Cardiac muscle cell (in vitro differentiated cells and primary cell): Measurements from ENCODE around the gene KCNIP3. TPM values are rescaled to one million over a fixed set of nuclear protein-coding genes. Genes with fewer than 3 reads are reported as not detected.

ENCODE experiments used
- DNase-seq, 2 donors: peaks; one replicate each; pipeline versions ENCODE4 v3.0.0 to v3.0.0-alpha.2; 2010 to 2017; ENCODE audit warnings: low read depth in 1 of 2, low spot score in 1 of 2
- H3K27ac ChIP-seq: fragments of 200-600 bp; sonication (generic); 2 replicates; pipeline ENCODE4 v1.5.1; 2016
- H3K27me3 ChIP-seq: fragments of 200-600 bp; sonication (generic); 2 replicates; pipeline ENCODE4 v1.6.0; 2016; ENCODE audit warnings: control low read depth
- H3K36me3 ChIP-seq: fragments of 200-600 bp; sonication (generic); 2 replicates; pipeline ENCODE4 v1.5.1; 2016; ENCODE audit warnings: control low read depth
- H3K4me1 ChIP-seq: fragments of 200-600 bp; sonication (generic); 2 replicates; pipeline ENCODE4 v1.8.1; 2017; ENCODE audit warnings: low read depth, mild to moderate bottlenecking, mixed run types
- H3K4me3 ChIP-seq: fragments of 200-600 bp; sonication (generic); 2 replicates; pipeline ENCODE4 v1.5.1; 2016; ENCODE audit warnings: mild to moderate bottlenecking
- H3K9me3 ChIP-seq: fragments of 200-600 bp; sonication (generic); 2 replicates; pipeline ENCODE4 v1.5.1; 2017; ENCODE audit warnings: low read depth, mild to moderate bottlenecking, control low read depth
- polyA plus RNA-seq: library from polyadenylated mRNA; unstranded; fragments of >200 nt; fragmentation: Nextera tagmentation; extraction: Ambion mirVana; gene quantifications from 2 replicates; pipeline ENCODE4 v1.2.1, GENCODE V29; 2016
- total RNA-seq: library from RNA; depleted of rRNA; stranded (reverse); fragments of >200 nt; gene quantifications from 2 replicates; pipeline ENCODE4 v1.2.3, GENCODE V29; 2016
- TF ChIP-seq, protein P1 (sequence below): IDR thresholded peaks from 2 replicates; pipeline ENCODE4 v1.5.1; 2012; ENCODE audit warnings: low read depth, mild to moderate bottlenecking, low read length

KCNIP3 gene
- total and polyA plus RNA-seq, 2 experiments from 2014 or later, result 1.2 to 5.2 TPM

DNA sequence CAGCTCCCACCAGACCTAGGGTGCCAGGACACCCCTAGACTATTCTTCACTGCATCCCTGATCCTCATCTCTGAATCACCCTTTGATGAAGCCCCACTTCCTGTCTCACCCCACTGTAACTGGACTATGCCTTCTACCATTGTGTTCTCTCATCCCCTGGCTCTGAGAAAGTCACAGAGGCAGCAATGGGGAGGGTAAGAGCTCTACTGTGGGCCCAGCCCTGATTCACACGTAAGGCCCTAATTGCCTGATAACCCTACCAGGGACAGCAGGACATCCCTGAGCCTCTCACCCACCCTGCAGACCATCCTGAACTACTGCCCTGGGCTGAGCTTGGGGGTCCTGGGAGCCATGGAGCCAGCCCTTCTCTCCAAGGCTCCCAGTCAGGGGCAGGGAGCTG, 24.4 kb upstream of the KCNIP3 start:
- H3K9me3 ChIP-seq, result no peaks in the 10 kb centered on the region
- no peak overlapping the region for H3K27ac ChIP-seq
- no peak for DNase-seq
- no peaks in the 10 kb centered on the region for H3K36me3 ChIP-seq
- TF ChIP-seq, protein P1, sequence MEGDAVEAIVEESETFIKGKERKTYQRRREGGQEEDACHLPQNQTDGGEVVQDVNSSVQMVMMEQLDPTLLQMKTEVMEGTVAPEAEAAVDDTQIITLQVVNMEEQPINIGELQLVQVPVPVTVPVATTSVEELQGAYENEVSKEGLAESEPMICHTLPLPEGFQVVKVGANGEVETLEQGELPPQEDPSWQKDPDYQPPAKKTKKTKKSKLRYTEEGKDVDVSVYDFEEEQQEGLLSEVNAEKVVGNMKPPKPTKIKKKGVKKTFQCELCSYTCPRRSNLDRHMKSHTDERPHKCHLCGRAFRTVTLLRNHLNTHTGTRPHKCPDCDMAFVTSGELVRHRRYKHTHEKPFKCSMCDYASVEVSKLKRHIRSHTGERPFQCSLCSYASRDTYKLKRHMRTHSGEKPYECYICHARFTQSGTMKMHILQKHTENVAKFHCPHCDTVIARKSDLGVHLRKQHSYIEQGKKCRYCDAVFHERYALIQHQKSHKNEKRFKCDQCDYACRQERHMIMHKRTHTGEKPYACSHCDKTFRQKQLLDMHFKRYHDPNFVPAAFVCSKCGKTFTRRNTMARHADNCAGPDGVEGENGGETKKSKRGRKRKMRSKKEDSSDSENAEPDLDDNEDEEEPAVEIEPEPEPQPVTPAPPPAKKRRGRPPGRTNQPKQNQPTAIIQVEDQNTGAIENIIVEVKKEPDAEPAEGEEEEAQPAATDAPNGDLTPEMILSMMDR, result no peak
- no peak overlapping the region for H3K4me3 ChIP-seq
- no peaks in the 10 kb centered on the region for H3K4me1 ChIP-seq
- no peaks in the 10 kb centered on the region for H3K27me3 ChIP-seq

- Histone ChIP-seq H3K4me1 (no peaks in the 10 kb centered on the region), H3K27ac (no peak overlapping the region), H3K27me3 (no peaks in the 10 kb centered on the region), H3K4me3 (no peak overlapping the region), H3K9me3 (no peaks in the 10 kb centered on the region), H3K36me3 (no peaks in the 10 kb centered on the region)
- no peak for DNase-seq
- TF ChIP-seq, protein P1, result no peak
Observed at GRCh38 chr2:95273566-95274290, 23.4 kb upstream of the KCNIP3 start.

- Histone ChIP-seq H3K27me3 (no peaks in the 10 kb centered on the region), H3K4me1 (no peaks in the 10 kb centered on the region), H3K4me3 (no peak within 1 kb of the TSS), H3K9me3 (no peaks in the 10 kb centered on the region), H3K36me3 (no peaks in the 10 kb centered on the region), H3K27ac (no peak within 1 kb of the TSS)
- TF ChIP-seq, protein P1, result no peak
- no peak for DNase-seq
Observed at GRCh38 chr2:95274291-95275150, 22.6 kb upstream of the KCNIP3 start, which contains the start of gene PROM2. Gene PROM2, plus strand, starts transcription at chr2:95274449. Its CDS starts 137 bp downstream, at chr2:95274586.

GRCh38 chr2:95275151-95275515, 22.0 kb upstream of the KCNIP3 start:
- DNase-seq, result no peak
- TF ChIP-seq, protein P1, result no peak
- H3K4me1 ChIP-seq, result no peaks in the 10 kb centered on the region
- H3K9me3 ChIP-seq, result no peaks in the 10 kb centered on the region
- no peak overlapping the region for H3K27ac ChIP-seq
- no peaks in the 10 kb centered on the region for H3K27me3 ChIP-seq
- no peaks in the 10 kb centered on the region for H3K36me3 ChIP-seq
- no peak overlapping the region for H3K4me3 ChIP-seq

GRCh38 chr2:95275601-95276243, 21.4 kb upstream of the KCNIP3 start:
- Histone ChIP-seq H3K4me3 (no peak overlapping the region), H3K36me3 (no peaks in the 10 kb centered on the region), H3K27me3 (no peaks in the 10 kb centered on the region), H3K9me3 (no peaks in the 10 kb centered on the region), H3K27ac (no peak overlapping the region), H3K4me1 (no peaks in the 10 kb centered on the region)
- TF ChIP-seq, protein P1, result no peak
- peak in 1 of 2 donors; percentile 17 for DNase-seq
